Caco-2 (cell line): ENCODE measurements around the gene PLPPR3. TPM values are rescaled to one million over a fixed set of nuclear protein-coding genes. Genes with fewer than 3 reads are reported as not detected.

Source experiments
- BruUV-seq: library from RNA; stranded (reverse); fragments of 400-500 nt; replicated peaks from 2 replicates; lab custom pipeline; 2021; lab: Mats Ljungman, UMichigan
- CTCF ChIA-PET: fragments of 300-600 bp; sonication (Branson Sonifier 250); formaldehyde crosslinking; loops from one replicate; lab custom pipeline; 2022; ENCODE audit warnings: antibody characterized with exemption; lab: Charles Lee
- POLR2A ChIA-PET: fragments of 300-600 bp; sonication (Branson Sonifier 250); formaldehyde crosslinking; loops from one replicate; lab custom pipeline; 2022; ENCODE audit warnings: antibody characterized with exemption; lab: Charles Lee
- DNase-seq, 2 experiments: peaks; one replicate each; pipeline versions ENCODE4 v3.0.0 to v3.0.0-alpha.2; 2020 to 2022
- H3K27me3 ChIP-seq: replicated peaks from 2 replicates; pipeline ENCODE4 v1.6.0; 2011; ENCODE audit warnings: low read length; ENCODE audit not compliant: control insufficient read depth, insufficient read depth
- H3K36me3 ChIP-seq: 2 replicates; pipeline ENCODE4 v1.5.1; 2011; ENCODE audit warnings: low read length; ENCODE audit not compliant: control insufficient read depth, insufficient read depth
- H3K4me1 ChIP-seq: fragments of 250-450 bp; sonication (Bioruptor Pico); 2 replicates; pipeline ENCODE4 v1.5.1; 2020; ENCODE audit warnings: mild to moderate bottlenecking
- H3K4me3 ChIP-seq: 2 replicates; pipeline ENCODE4 v1.5.1; 2011; ENCODE audit warnings: low read depth, mild to moderate bottlenecking, control low read depth, low read length
- H3K9me3 ChIP-seq: fragments of 250-450 bp; sonication (Bioruptor Pico); 2 replicates; pipeline ENCODE4 v1.5.1; 2020; ENCODE audit warnings: mild to moderate bottlenecking, moderate library complexity
- H3K27ac Mint-ChIP-seq: one replicate; pipeline ENCODE4 v1.8.0; 2022; ENCODE audit warnings: mixed read lengths; ENCODE audit not compliant: unreplicated experiment
- H3K27me3 Mint-ChIP-seq: one replicate; pipeline ENCODE4 v1.8.0; 2022; ENCODE audit warnings: mixed read lengths; ENCODE audit not compliant: insufficient read depth, unreplicated experiment
- H3K36me3 Mint-ChIP-seq: one replicate; pipeline ENCODE4 v1.8.0; 2022; ENCODE audit warnings: mild to moderate bottlenecking, mixed read lengths; ENCODE audit not compliant: insufficient read depth, unreplicated experiment
- H3K4me1 Mint-ChIP-seq: one replicate; pipeline ENCODE4 v1.8.0; 2022; ENCODE audit warnings: low read depth, mixed read lengths; ENCODE audit not compliant: unreplicated experiment
- H3K4me3 Mint-ChIP-seq: one replicate; pipeline ENCODE4 v1.8.0; 2022; ENCODE audit warnings: mild to moderate bottlenecking, moderate library complexity, mixed read lengths; ENCODE audit not compliant: unreplicated experiment
- H3K9me3 Mint-ChIP-seq: one replicate; pipeline ENCODE4 v1.8.0; 2022; ENCODE audit warnings: mixed read lengths; ENCODE audit not compliant: unreplicated experiment
- intact Hi-C: fragments of 100-400 bp; cut with micrococcal nuclease; formaldehyde crosslinking; loops from one replicate; pipeline ENCODE4 v1.10.0; 2022; ENCODE audit not compliant: unreplicated experiment
- total RNA-seq: library from RNA; stranded (reverse); gene quantifications from 2 replicates; pipeline ENCODE4 v1.2.3, GENCODE V29; 2022
- TF ChIP-seq, protein P1 (sequence below), 2 experiments: fragments of 200-600 bp in 1 of 2; IDR thresholded peaks; 1 replicate in 1 of 2; 2 replicates in 1 of 2; pipeline versions ENCODE4 v1.5.1 to v1.8.0; 2011 to 2022; ENCODE audit warnings: antibody characterized with exemption in 1 of 2, control low read depth in 1 of 2, inconsistent platforms in 1 of 2, low read depth in 1 of 2, low read length in 1 of 2, mild to moderate bottlenecking in 1 of 2, moderate library complexity in 1 of 2; ENCODE audit not compliant: insufficient read depth in 1 of 2, severe bottlenecking in 1 of 2, unreplicated experiment in 1 of 2

PLPPR3 gene
- total RNA-seq, 1 experiment from 2014 or later, result 7.1 TPM

DNA sequence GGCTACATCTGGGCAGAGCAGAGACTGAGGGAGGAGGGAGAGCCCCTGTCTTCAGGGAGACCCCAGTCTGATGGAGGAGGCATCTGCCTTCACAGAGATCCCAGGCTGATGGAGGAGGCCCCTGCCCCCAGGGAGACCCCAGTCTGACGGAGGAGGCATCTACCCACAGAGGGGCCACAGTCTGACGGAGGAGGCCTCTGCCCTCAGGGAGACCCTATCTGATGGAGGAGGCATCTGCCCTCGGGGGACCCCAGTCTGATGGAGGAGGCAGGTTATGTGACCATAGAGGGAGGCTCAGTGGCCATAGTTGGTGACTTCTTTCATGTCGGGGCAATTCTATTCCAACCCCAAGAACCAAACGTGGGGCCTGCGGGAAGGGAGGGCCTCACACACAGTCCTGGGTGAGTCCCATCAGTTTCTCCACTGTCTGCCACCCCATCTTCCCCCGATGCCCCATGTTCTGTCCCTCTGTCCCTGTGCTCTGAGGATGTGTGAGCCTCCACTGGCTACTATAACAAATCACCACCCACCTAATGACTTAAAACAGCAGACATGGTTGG, 56.5 kb downstream of the PLPPR3 start:
- Histone ChIP-seq H3K36me3 (peaks cover 2% of the 10 kb centered on the region), H3K4me3 (no peak overlapping the region), H3K4me1 (no peaks in the 10 kb centered on the region), H3K27me3 (no peaks in the 10 kb centered on the region), H3K9me3 (no peaks in the 10 kb centered on the region)
- TF ChIP-seq, protein P1, sequence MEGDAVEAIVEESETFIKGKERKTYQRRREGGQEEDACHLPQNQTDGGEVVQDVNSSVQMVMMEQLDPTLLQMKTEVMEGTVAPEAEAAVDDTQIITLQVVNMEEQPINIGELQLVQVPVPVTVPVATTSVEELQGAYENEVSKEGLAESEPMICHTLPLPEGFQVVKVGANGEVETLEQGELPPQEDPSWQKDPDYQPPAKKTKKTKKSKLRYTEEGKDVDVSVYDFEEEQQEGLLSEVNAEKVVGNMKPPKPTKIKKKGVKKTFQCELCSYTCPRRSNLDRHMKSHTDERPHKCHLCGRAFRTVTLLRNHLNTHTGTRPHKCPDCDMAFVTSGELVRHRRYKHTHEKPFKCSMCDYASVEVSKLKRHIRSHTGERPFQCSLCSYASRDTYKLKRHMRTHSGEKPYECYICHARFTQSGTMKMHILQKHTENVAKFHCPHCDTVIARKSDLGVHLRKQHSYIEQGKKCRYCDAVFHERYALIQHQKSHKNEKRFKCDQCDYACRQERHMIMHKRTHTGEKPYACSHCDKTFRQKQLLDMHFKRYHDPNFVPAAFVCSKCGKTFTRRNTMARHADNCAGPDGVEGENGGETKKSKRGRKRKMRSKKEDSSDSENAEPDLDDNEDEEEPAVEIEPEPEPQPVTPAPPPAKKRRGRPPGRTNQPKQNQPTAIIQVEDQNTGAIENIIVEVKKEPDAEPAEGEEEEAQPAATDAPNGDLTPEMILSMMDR (IDR thresholded peaks at IDR 0.05; ENCODE audit: insufficient read depth in 1 of 2, low read depth in 1 of 2, low read length in 1 of 2, severe bottlenecking in 1 of 2, unreplicated experiment in 1 of 2), result no peak
- no peak overlapping the region for H3K27ac Mint-ChIP-seq
- no peak overlapping the region for H3K4me3 Mint-ChIP-seq
- CTCF ChIA-PET, result interaction anchor here (0.7 kb wide), 1 partner anchor 78 kb away, joined by 3 read pairs; no protein-coding TSS in a partner anchor
- intact Hi-C loops, result no loop called here
- POLR2A ChIA-PET, result no interaction called here
- no peaks in the 10 kb centered on the region for H3K4me1 Mint-ChIP-seq
- H3K36me3 Mint-ChIP-seq, result peaks cover 41% of the 10 kb centered on the region
- BruUV-seq, result no TSS peak
- DNase-seq, result no peak
- no peaks in the 10 kb centered on the region for H3K9me3 Mint-ChIP-seq
- no peaks in the 10 kb centered on the region for H3K27me3 Mint-ChIP-seq

DNA sequence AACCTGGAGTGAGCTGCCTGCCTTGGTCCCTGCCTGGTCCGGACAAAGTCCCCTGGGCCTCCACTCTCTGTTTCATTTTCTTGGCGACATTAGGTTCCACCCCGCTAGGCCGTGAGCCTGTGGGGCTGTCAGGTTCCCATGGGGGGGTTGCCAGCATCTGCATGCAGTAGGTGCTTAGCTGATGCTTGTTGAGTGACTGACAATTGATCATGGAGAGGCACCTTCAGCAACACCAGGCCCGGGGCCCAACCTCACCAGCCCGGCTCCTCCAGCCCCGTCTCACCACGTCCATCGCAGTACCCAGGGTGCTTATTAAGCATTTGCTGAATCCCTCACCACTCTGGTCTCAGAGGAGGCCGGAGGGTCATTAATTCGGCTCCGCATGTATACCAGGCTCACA, 57.5 kb downstream of the PLPPR3 start:
- TF ChIP-seq, protein P1 (IDR thresholded peaks at IDR 0.05; ENCODE audit: insufficient read depth in 1 of 2, low read depth in 1 of 2, low read length in 1 of 2, severe bottlenecking in 1 of 2, unreplicated experiment in 1 of 2), result no peak
- Mint-ChIP-seq H3K9me3 (no peaks in the 10 kb centered on the region), H3K4me1 (no peaks in the 10 kb centered on the region), H3K4me3 (no peak overlapping the region), H3K36me3 (peaks cover 48% of the 10 kb centered on the region), H3K27me3 (no peaks in the 10 kb centered on the region), H3K27ac (no peak overlapping the region)
- BruUV-seq, result no TSS peak
- no peak overlapping the region for H3K4me3 ChIP-seq
- no peaks in the 10 kb centered on the region for H3K4me1 ChIP-seq
- DNase-seq, result no peak
- ChIA-PET CTCF (no interaction called here), POLR2A (interaction anchor here (0.5 kb wide), 1 partner anchor 11 kb away, joined by 5 read pairs; no protein-coding TSS in a partner anchor)
- H3K9me3 ChIP-seq, result no peaks in the 10 kb centered on the region
- intact Hi-C loops, result no loop called here
- no peaks in the 10 kb centered on the region for H3K27me3 ChIP-seq
- peaks cover 5% of the 10 kb centered on the region for H3K36me3 ChIP-seq

DNA sequence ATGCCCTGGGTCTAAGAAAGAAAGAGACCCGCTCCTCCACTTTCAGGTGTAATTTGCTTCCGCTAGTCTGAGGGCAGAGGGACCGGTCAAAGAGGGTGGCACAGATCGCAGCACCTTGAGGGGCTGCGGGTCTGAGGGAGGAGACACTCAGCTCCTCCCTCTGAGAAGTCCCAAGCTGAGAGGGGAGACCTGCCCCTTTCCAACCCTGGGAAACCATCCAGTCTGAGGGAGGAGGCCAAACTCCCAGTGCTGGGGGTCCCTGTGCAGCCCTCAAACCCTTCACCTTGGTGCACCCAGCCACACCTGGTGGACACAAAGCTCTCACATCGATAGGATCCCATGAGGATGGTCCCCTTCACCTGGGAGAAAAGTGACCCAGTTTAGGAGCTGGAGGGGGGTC, 57.9 kb downstream of the PLPPR3 start:
- peaks cover 52% of the 10 kb centered on the region for H3K36me3 Mint-ChIP-seq
- Histone ChIP-seq H3K9me3 (no peaks in the 10 kb centered on the region), H3K36me3 (peaks cover 5% of the 10 kb centered on the region), H3K4me1 (no peaks in the 10 kb centered on the region), H3K4me3 (no peak overlapping the region), H3K27me3 (no peaks in the 10 kb centered on the region)
- DNase-seq, result no peak
- BruUV-seq, result TSS peak; percentile 72
- no peak overlapping the region for H3K4me3 Mint-ChIP-seq
- TF ChIP-seq, protein P1 (IDR thresholded peaks at IDR 0.05; ENCODE audit: insufficient read depth in 1 of 2, low read depth in 1 of 2, low read length in 1 of 2, severe bottlenecking in 1 of 2, unreplicated experiment in 1 of 2), result no peak
- no peaks in the 10 kb centered on the region for H3K27me3 Mint-ChIP-seq
- H3K9me3 Mint-ChIP-seq, result no peaks in the 10 kb centered on the region
- CTCF ChIA-PET, result no interaction called here
- intact Hi-C loops, result no loop called here
- H3K27ac Mint-ChIP-seq, result no peak overlapping the region
- H3K4me1 Mint-ChIP-seq, result no peaks in the 10 kb centered on the region
- POLR2A ChIA-PET, result interaction anchor here (0.5 to 0.7 kb wide), 2 partner anchors 10 to 11 kb away, joined by 3 to 5 read pairs; no protein-coding TSS in a partner anchor
